Activated effector memory CD4-positive, alpha-beta T cell treated with anti-CD3 and anti-CD28 coated beads, Interleukin-2, amount 50 U/mL, for 16 hours (primary cell): ENCODE results near the gene ITGB6.
"Not testable (repeated sequence)": the region's sequence is repeated elsewhere in the genome, so short reads cannot be mapped to it uniquely, and the experiment has no call there.

Source experiments
- DNase-seq: peaks from one replicate; pipeline ENCODE4 v3.0.0-alpha.2; 2020

Gene ITGB6

GRCh38 chr2:160180172-160180571, 19.9 kb downstream of the ITGB6 start:
- DNase-seq = no peak

GRCh38 chr2:160175169-160176134, 24.6 kb downstream of the ITGB6 start:
- DNase-seq = no peak

GRCh38 chr2:160174322-160174721, 25.8 kb downstream of the ITGB6 start:
- no peak for DNase-seq

- DNase-seq = no peak
Observed at GRCh38 chr2:160169988-160170387, 30.1 kb downstream of the ITGB6 start.

- no peak for DNase-seq
Observed at GRCh38 chr2:160169471-160169870, 30.6 kb downstream of the ITGB6 start.

- DNase-seq = no peak
Observed at GRCh38 chr2:160168878-160169277, 31.2 kb downstream of the ITGB6 start.

GRCh38 chr2:160167089-160167740, 32.9 kb downstream of the ITGB6 start:
- no peak for DNase-seq

- DNase-seq = no peak
Observed at GRCh38 chr2:160165996-160166395, 34.1 kb downstream of the ITGB6 start.

GRCh38 chr2:160165081-160165480, 35.0 kb downstream of the ITGB6 start:
- DNase-seq = no peak

- no peak for DNase-seq
Observed at GRCh38 chr2:160157861-160158829, 41.9 kb downstream of the ITGB6 start.

- DNase-seq = no peak
Observed at GRCh38 chr2:160156665-160157064, 43.4 kb downstream of the ITGB6 start.

GRCh38 chr2:160156100-160156499, 44.0 kb downstream of the ITGB6 start:
- DNase-seq = no peak

- DNase-seq = not testable (repeated sequence)
Observed at GRCh38 chr2:160148419-160148818, 51.7 kb downstream of the ITGB6 start.

- DNase-seq = no peak
Observed at GRCh38 chr2:160145471-160145870, 54.6 kb downstream of the ITGB6 start.

- DNase-seq = no peak
Observed at GRCh38 chr2:160144280-160144990, 55.6 kb downstream of the ITGB6 start.

- DNase-seq = no peak
Observed at GRCh38 chr2:160142472-160142871, 57.6 kb downstream of the ITGB6 start.

GRCh38 chr2:160141912-160142311, 58.2 kb downstream of the ITGB6 start:
- no peak for DNase-seq

- no peak for DNase-seq
Observed at GRCh38 chr2:160141419-160141818, 58.7 kb downstream of the ITGB6 start.

- no peak for DNase-seq
Observed at GRCh38 chr2:160140471-160140870, 59.6 kb downstream of the ITGB6 start.

GRCh38 chr2:160139991-160140390, 60.1 kb downstream of the ITGB6 start:
- DNase-seq = no peak

GRCh38 chr2:160139350-160139749, 60.7 kb downstream of the ITGB6 start:
- no peak for DNase-seq

GRCh38 chr2:160138406-160138805, 61.7 kb downstream of the ITGB6 start:
- DNase-seq = no peak
